Esophagus squamous epithelium (tissue), 5 donors: ENCODE results near the gene USF2. TPM values are rescaled to one million over a fixed set of nuclear protein-coding genes. Genes with fewer than 3 reads are reported as not detected.

Source experiments
- DNase-seq: peaks from one replicate; lab custom pipeline; 2025; lab: John Stamatoyannopoulos, UW
- H3K27ac ChIP-seq, 4 donors: fragments of 200-600 bp; sonication (generic); one replicate each; pipeline ENCODE4 v1.5.1; 2016 to 2019; ENCODE audit warnings: mild to moderate bottlenecking in 1 of 4
- H3K27me3 ChIP-seq, 4 donors: fragments of 200-600 bp; sonication (generic); 1 replicate in 3 of 4; 2 replicates in 1 of 4; pipeline versions ENCODE4 v1.5.1 to v1.6.0; 2017 to 2021; ENCODE audit warnings: antibody characterized with exemption in 1 of 4
- H3K36me3 ChIP-seq, 3 donors: fragments of 200-600 bp; sonication (generic); one replicate each; pipeline ENCODE4 v1.5.1; 2016 to 2019
- H3K4me1 ChIP-seq, 3 donors: fragments of 200-600 bp; sonication (generic); one replicate each; pipeline ENCODE4 v1.5.1; 2017 to 2019
- H3K4me3 ChIP-seq, 4 donors: fragments of 200-600 bp; sonication (generic); 1 replicate in 3 of 4; 2 replicates in 1 of 4; pipeline ENCODE4 v1.5.1; 2016 to 2019; ENCODE audit warnings: mild to moderate bottlenecking in 2 of 4, moderate library complexity in 1 of 4
- H3K9me3 ChIP-seq, 3 donors: fragments of 200-600 bp; sonication (generic); one replicate each; pipeline ENCODE4 v1.5.1; 2016 to 2019
- CTCF ChIP-seq, 6 experiments: fragments of 450-650 bp in 4 of 6; fragments of 200-600 bp in 2 of 6; sonication (generic) in 2 of 6; IDR thresholded peaks; one replicate each; pipeline ENCODE4 v1.5.1; 2016 to 2019; ENCODE audit warnings: antibody characterized with exemption in 6 of 6, mild to moderate bottlenecking in 4 of 6, moderate library complexity in 4 of 6
- POLR2A ChIP-seq, 4 donors: fragments of 450-650 bp; IDR thresholded peaks; one replicate each; pipeline ENCODE4 v1.6.1; 2017; ENCODE audit warnings: antibody characterized with exemption in 4 of 4, mild to moderate bottlenecking in 4 of 4, moderate library complexity in 3 of 4
- WGBS, 2 donors: methylation state at CpG; one replicate each; pipeline ENCODE4 v1.1.5; 2018; 5-methylcytosine and 5-hydroxymethylcytosine counted together
- intact Hi-C: fragments of 100-400 bp; cut with DNase I; formaldehyde crosslinking; loops from one replicate; pipeline ENCODE4 v1.15.0; 2022
- total RNA-seq, 4 donors: library from RNA; depleted of rRNA; stranded (reverse); fragments of >200 nt; gene quantifications; one replicate each; pipeline ENCODE4 v1.1.0, GENCODE V29; 2016
- donor health status: DM: yes; HTN: yes; CAD: no.

The USF2 gene
- total RNA-seq, 4 donors from 2014 or later: 56.1 to 79.7 (median 59.0) TPM

- 54 to 70% methylated on average over 5 of the region's 5 CpGs for WGBS, 2 donors
- no peak for DNase-seq
- Histone ChIP-seq H3K27me3 (no peaks in the 10 kb centered on the region), H3K4me3 (no peak overlapping the region), H3K36me3 (peaks cover 23 to 93% (median 46%) of the 10 kb centered on the region in 3 donors), H3K27ac (no peak overlapping the region), H3K9me3 (no peaks in the 10 kb centered on the region), H3K4me1 (peaks cover 4 to 49% (median 9%) of the 10 kb centered on the region in 3 donors)
- intact Hi-C loops: loop anchor here (5.0 kb wide), 1 partner anchor 132 kb away; the partner anchor contains the start of gene FXYD7
- no peak for TF ChIP-seq POLR2A (IDR thresholded peaks at IDR 0.05)
- TF ChIP-seq CTCF (IDR thresholded peaks at IDR 0.05): no peak
Measured at GRCh38 chr19:35274323-35274722, 5.6 kb downstream of the USF2 start.

GRCh38 chr19:35276706-35277281, 8.0 kb downstream of the USF2 start:
- DNase-seq: no peak
- TF ChIP-seq CTCF (IDR thresholded peaks at IDR 0.05): no peak
- TF ChIP-seq POLR2A (IDR thresholded peaks at IDR 0.05): no peak
- WGBS, 2 donors: 86 to 87% methylated on average over 5 to 13 of the region's 28 CpGs
- Histone ChIP-seq H3K4me1 (peaks cover 3 to 48% (median 3%) of the 10 kb centered on the region in 3 donors), H3K4me3 (no peak overlapping the region), H3K36me3 (peaks cover 27 to 85% (median 29%) of the 10 kb centered on the region in 3 donors), H3K27ac (no peak overlapping the region), H3K27me3 (no peaks in the 10 kb centered on the region), H3K9me3 (no peaks in the 10 kb centered on the region)
- intact Hi-C loops: no loop called here

- intact Hi-C loops: no loop called here
- no peak for DNase-seq
- Histone ChIP-seq H3K27me3 (peaks cover 0 to 17% (median 0%) of the 10 kb centered on the region in 4 donors), H3K4me1 (peaks cover 4 to 38% (median 8%) of the 10 kb centered on the region in 3 donors), H3K4me3 (no peak overlapping the region), H3K9me3 (no peaks in the 10 kb centered on the region), H3K27ac (no peak overlapping the region), H3K36me3 (peaks cover 20 to 65% (median 27%) of the 10 kb centered on the region in 3 donors)
- 90 to 92% methylated on average over 13 to 29 of the region's 45 CpGs for WGBS, 2 donors
- TF ChIP-seq CTCF (IDR thresholded peaks at IDR 0.05) (no peak), POLR2A (IDR thresholded peaks at IDR 0.05) (no peak)
Measured at GRCh38 chr19:35278578-35279284, 10.0 kb downstream of the USF2 start.

- intact Hi-C loops: no loop called here
Measured at GRCh38 chr19:35279374-35279773, 10.6 kb downstream of the USF2 start.

GRCh38 chr19:35279985-35280821, 11.4 kb downstream of the USF2 start:
- no peak for TF ChIP-seq CTCF (IDR thresholded peaks at IDR 0.05)
- TF ChIP-seq POLR2A (IDR thresholded peaks at IDR 0.05): no peak
- H3K27ac ChIP-seq: no peak overlapping the region
- peaks cover 20 to 50% (median 22%) of the 10 kb centered on the region in 3 donors for H3K36me3 ChIP-seq
- 63 to 68% methylated on average over 3 to 8 of the region's 12 CpGs for WGBS, 2 donors
- H3K27me3 ChIP-seq: peaks cover 0 to 31% (median 0%) of the 10 kb centered on the region in 4 donors
- intact Hi-C loops: no loop called here
- H3K4me1 ChIP-seq: peaks cover 4 to 31% (median 8%) of the 10 kb centered on the region in 3 donors
- no peaks in the 10 kb centered on the region for H3K9me3 ChIP-seq
- no peak for DNase-seq
- H3K4me3 ChIP-seq: no peak overlapping the region

More at GRCh38 chr19:35279374-35279773, 10.6 kb downstream of the USF2 start:
- Histone ChIP-seq H3K27me3 (peaks cover 0 to 24% (median 0%) of the 10 kb centered on the region in 4 donors), H3K27ac (no peak overlapping the region), H3K9me3 (no peaks in the 10 kb centered on the region), H3K4me1 (peaks cover 4 to 32% (median 8%) of the 10 kb centered on the region in 3 donors), H3K36me3 (peaks cover 20 to 59% (median 22%) of the 10 kb centered on the region in 3 donors), H3K4me3 (no peak overlapping the region)
- TF ChIP-seq POLR2A (IDR thresholded peaks at IDR 0.05): no peak
- 44 to 64% methylated on average over 3 to 6 of the region's 11 CpGs for WGBS, 2 donors
- no peak for DNase-seq
